Stimulated activated naive CD8-positive, alpha-beta T cell treated with anti-CD3 and anti-CD28 coated beads, Interleukin-15, amount 100 ng/mL, for 72 hours (primary cell): ENCODE measurements around the gene PROX1.

Experiments
- ATAC-seq: fragments of 150-1000 bp; cut with Tn5 transposase; 2 replicates; pipeline ENCODE4 v1.10.0; 2021; ENCODE audit warnings: mild to moderate bottlenecking, moderate library complexity
- DNase-seq, 2 donors: peaks; one replicate each; pipeline ENCODE4 v3.0.0; 2021 to 2022
- H3K27ac Mint-ChIP-seq, 2 donors: one replicate each; pipeline ENCODE4 v1.8.0; 2022; ENCODE audit warnings: mild to moderate bottlenecking in 2 of 2, mixed read lengths in 2 of 2, moderate library complexity in 2 of 2
- H3K27me3 Mint-ChIP-seq: one replicate; pipeline ENCODE4 v1.8.0; 2022; ENCODE audit warnings: mixed read lengths
- H3K4me1 Mint-ChIP-seq: one replicate; pipeline ENCODE4 v1.8.0; 2022; ENCODE audit warnings: mild to moderate bottlenecking, mixed read lengths
- H3K4me3 Mint-ChIP-seq, 2 donors: one replicate each; pipeline ENCODE4 v1.8.0; 2022; ENCODE audit warnings: mild to moderate bottlenecking in 2 of 2, mixed read lengths in 2 of 2, moderate library complexity in 1 of 2
- H3K9me3 Mint-ChIP-seq, 2 donors: one replicate each; pipeline ENCODE4 v1.8.0; 2022; ENCODE audit warnings: mixed read lengths in 2 of 2

PROX1 gene

GRCh38 chr1:214058076-214058475 lies 70.3 kb downstream of the PROX1 start:
- Mint-ChIP-seq H3K27ac (no peak overlapping the region), H3K9me3 (no peaks in the 10 kb centered on the region), H3K27me3 (no peaks in the 10 kb centered on the region), H3K4me3 (no peak overlapping the region), H3K4me1 (no peaks in the 10 kb centered on the region)
- ATAC-seq (no peak), DNase-seq (no peak)

GRCh38 chr1:214066190-214066589 lies 78.4 kb downstream of the PROX1 start:
- DNase-seq (no peak), ATAC-seq (no peak)
- H3K27me3 Mint-ChIP-seq = peaks cover 16% of the 10 kb centered on the region
- peaks cover 0 to 7% of the 10 kb centered on the region in 2 donors for H3K9me3 Mint-ChIP-seq
- peak overlapping the region in 1 of 2 donors; percentile 51 for H3K27ac Mint-ChIP-seq
- no peak overlapping the region for H3K4me3 Mint-ChIP-seq
- no peaks in the 10 kb centered on the region for H3K4me1 Mint-ChIP-seq

GRCh38 chr1:214066936-214067335 lies 79.2 kb downstream of the PROX1 start:
- Mint-ChIP-seq H3K9me3 (peaks cover 0 to 7% of the 10 kb centered on the region in 2 donors), H3K4me1 (no peaks in the 10 kb centered on the region), H3K4me3 (no peak overlapping the region), H3K27me3 (peaks cover 16% of the 10 kb centered on the region), H3K27ac (no peak overlapping the region)
- ATAC-seq (no peak), DNase-seq (no peak)

GRCh38 chr1:214067397-214067796 lies 79.6 kb downstream of the PROX1 start:
- H3K4me3 Mint-ChIP-seq = no peak overlapping the region
- DNase-seq = no peak
- H3K9me3 Mint-ChIP-seq = peaks cover 0 to 7% of the 10 kb centered on the region in 2 donors
- H3K27ac Mint-ChIP-seq = no peak overlapping the region
- no peaks in the 10 kb centered on the region for H3K4me1 Mint-ChIP-seq
- ATAC-seq = no peak
- H3K27me3 Mint-ChIP-seq = peaks cover 20% of the 10 kb centered on the region

GRCh38 chr1:214067853-214068703 lies 80.3 kb downstream of the PROX1 start:
- H3K9me3 Mint-ChIP-seq = peaks cover 0 to 7% of the 10 kb centered on the region in 2 donors

GRCh38 chr1:214068979-214069378 lies 81.2 kb downstream of the PROX1 start:
- Mint-ChIP-seq H3K4me3 (no peak overlapping the region), H3K4me1 (no peaks in the 10 kb centered on the region), H3K27ac (no peak overlapping the region), H3K27me3 (peaks cover 35% of the 10 kb centered on the region), H3K9me3 (peaks cover 0 to 7% of the 10 kb centered on the region in 2 donors)
- DNase-seq (no peak), ATAC-seq (no peak)

More at GRCh38 chr1:214067853-214068703, 80.3 kb downstream of the PROX1 start:
- no peak overlapping the region for H3K27ac Mint-ChIP-seq
- no peak overlapping the region for H3K4me3 Mint-ChIP-seq
- no peak for ATAC-seq
- H3K4me1 Mint-ChIP-seq = no peaks in the 10 kb centered on the region
- peaks cover 26% of the 10 kb centered on the region for H3K27me3 Mint-ChIP-seq
- no peak for DNase-seq

- no peak overlapping the region for H3K27ac Mint-ChIP-seq
- peaks cover 38% of the 10 kb centered on the region for H3K27me3 Mint-ChIP-seq
- H3K4me1 Mint-ChIP-seq = no peaks in the 10 kb centered on the region
- ATAC-seq (no peak), DNase-seq (no peak)
- no peak overlapping the region for H3K4me3 Mint-ChIP-seq
- H3K9me3 Mint-ChIP-seq = peaks cover 0 to 7% of the 10 kb centered on the region in 2 donors
Measured at GRCh38 chr1:214071469-214071868, 83.7 kb downstream of the PROX1 start.

GRCh38 chr1:214072426-214073157 lies 84.8 kb downstream of the PROX1 start:
- Mint-ChIP-seq H3K4me3 (no peak overlapping the region), H3K4me1 (no peaks in the 10 kb centered on the region), H3K9me3 (peaks cover 0 to 4% of the 10 kb centered on the region in 2 donors), H3K27me3 (peaks cover 37% of the 10 kb centered on the region), H3K27ac (no peak overlapping the region)
- no peak for DNase-seq
- ATAC-seq = no peak

GRCh38 chr1:214074477-214074876 lies 86.7 kb downstream of the PROX1 start:
- ATAC-seq = no peak
- no peak overlapping the region for H3K27ac Mint-ChIP-seq
- H3K4me1 Mint-ChIP-seq = no peaks in the 10 kb centered on the region
- no peak overlapping the region for H3K4me3 Mint-ChIP-seq
- no peaks in the 10 kb centered on the region for H3K9me3 Mint-ChIP-seq
- H3K27me3 Mint-ChIP-seq = peaks cover 33% of the 10 kb centered on the region
- no peak for DNase-seq

- DNase-seq (no peak), ATAC-seq (no peak)
- no peaks in the 10 kb centered on the region for H3K4me1 Mint-ChIP-seq
- no peak overlapping the region for H3K27ac Mint-ChIP-seq
- H3K9me3 Mint-ChIP-seq = no peaks in the 10 kb centered on the region
- no peak overlapping the region for H3K4me3 Mint-ChIP-seq
- H3K27me3 Mint-ChIP-seq = peaks cover 33% of the 10 kb centered on the region
Measured at GRCh38 chr1:214075305-214075998, 87.7 kb downstream of the PROX1 start.

GRCh38 chr1:214075999-214076707 lies 88.4 kb downstream of the PROX1 start:
- no peak for ATAC-seq
- Mint-ChIP-seq H3K9me3 (no peaks in the 10 kb centered on the region), H3K4me3 (no peak overlapping the region), H3K4me1 (no peaks in the 10 kb centered on the region), H3K27me3 (peaks cover 33% of the 10 kb centered on the region), H3K27ac (no peak overlapping the region)
- DNase-seq = no peak

- no peak for ATAC-seq
- H3K27ac Mint-ChIP-seq = no peak overlapping the region
- no peak for DNase-seq
- H3K9me3 Mint-ChIP-seq = no peaks in the 10 kb centered on the region
- no peaks in the 10 kb centered on the region for H3K4me1 Mint-ChIP-seq
- H3K27me3 Mint-ChIP-seq = peaks cover 33% of the 10 kb centered on the region
- H3K4me3 Mint-ChIP-seq = no peak overlapping the region
Measured at GRCh38 chr1:214076708-214077065, 88.9 kb downstream of the PROX1 start.

- Mint-ChIP-seq H3K4me1 (no peaks in the 10 kb centered on the region), H3K4me3 (no peak overlapping the region), H3K27ac (no peak overlapping the region), H3K27me3 (peaks cover 14% of the 10 kb centered on the region), H3K9me3 (no peaks in the 10 kb centered on the region)
- ATAC-seq = no peak
- no peak for DNase-seq
Measured at GRCh38 chr1:214078950-214079349, 91.2 kb downstream of the PROX1 start.

GRCh38 chr1:214085325-214085724 lies 97.6 kb downstream of the PROX1 start:
- DNase-seq (no peak), ATAC-seq (no peak)
- no peak overlapping the region for H3K27ac Mint-ChIP-seq
- H3K4me1 Mint-ChIP-seq = no peaks in the 10 kb centered on the region
- H3K4me3 Mint-ChIP-seq = no peak overlapping the region
- H3K27me3 Mint-ChIP-seq = peaks cover 7% of the 10 kb centered on the region
- no peaks in the 10 kb centered on the region for H3K9me3 Mint-ChIP-seq

- DNase-seq = no peak
- Mint-ChIP-seq H3K4me3 (no peak overlapping the region), H3K27ac (no peak overlapping the region), H3K9me3 (no peaks in the 10 kb centered on the region), H3K27me3 (peaks cover 7% of the 10 kb centered on the region), H3K4me1 (no peaks in the 10 kb centered on the region)
- no peak for ATAC-seq
Measured at GRCh38 chr1:214086945-214087344, 99.2 kb downstream of the PROX1 start.
